ENCODE measurements around the gene ABCB4.
"Not testable (repeated sequence)": the region's sequence is repeated elsewhere in the genome, so short reads cannot be mapped to it uniquely, and the experiment has no call there.

The ABCB4 gene

DNA sequence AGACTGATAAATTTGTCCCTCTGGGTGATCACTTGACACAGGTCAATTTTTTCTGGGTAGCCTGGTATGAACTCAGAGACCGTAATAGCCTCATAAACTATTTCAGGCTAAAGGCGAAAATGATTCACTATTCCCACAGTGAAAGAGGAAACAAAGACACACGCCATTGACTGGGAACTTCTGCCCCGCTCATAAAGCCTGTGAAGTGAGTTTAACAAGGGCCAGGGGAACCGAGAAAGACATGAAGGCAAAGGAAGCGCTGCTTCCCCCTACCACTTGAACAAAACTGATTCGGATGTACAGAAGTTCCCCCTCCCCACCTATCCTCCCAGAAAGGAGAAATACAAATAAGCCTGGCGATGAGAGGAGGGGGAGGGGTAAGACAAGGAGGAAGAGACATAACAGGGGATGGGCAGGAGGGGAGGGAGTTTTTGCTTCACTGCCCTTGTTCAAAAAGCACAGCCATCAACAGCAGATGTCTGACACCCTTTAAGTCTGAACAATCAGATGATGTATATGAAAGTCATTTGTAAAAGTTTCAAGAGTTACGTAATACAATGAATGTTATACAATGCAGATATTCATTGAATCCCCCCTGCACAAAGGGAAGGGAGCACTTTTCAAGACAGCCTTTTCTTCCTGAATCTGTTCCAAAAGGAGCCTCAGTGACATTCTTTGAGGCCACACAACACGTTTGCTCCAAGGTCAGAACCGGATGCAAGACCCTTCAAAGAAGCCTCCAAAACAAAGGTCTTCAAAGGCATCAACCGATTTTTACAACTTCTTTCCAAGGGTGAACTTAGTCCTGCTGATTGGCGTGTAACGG lies 734 bp downstream of the ABCB4 start:
- DNase-seq = no peak

DNA sequence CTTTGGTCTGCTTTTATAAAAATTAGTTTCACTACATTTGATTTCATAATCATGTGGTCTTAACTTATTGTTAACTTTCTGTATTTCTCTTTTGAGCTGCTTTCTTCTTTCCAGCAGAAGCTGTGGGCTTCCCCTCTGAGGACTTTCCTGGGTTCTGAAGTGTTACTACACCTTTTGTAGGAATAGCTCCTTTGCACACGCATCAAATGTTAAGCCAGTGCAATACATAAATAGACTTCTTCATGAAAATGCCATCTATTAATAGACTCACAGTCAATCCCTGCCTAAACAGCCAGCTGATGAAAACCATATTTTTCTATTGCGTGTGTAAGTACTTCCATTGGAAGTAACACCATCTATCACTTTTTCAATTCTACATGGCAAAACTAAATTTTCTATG lies 1.5 kb downstream of the ABCB4 start:
- DNase-seq = no peak

- no peak for DNase-seq
Measured at GRCh38 chr7:87473192-87473591, 2.3 kb downstream of the ABCB4 start.

DNA sequence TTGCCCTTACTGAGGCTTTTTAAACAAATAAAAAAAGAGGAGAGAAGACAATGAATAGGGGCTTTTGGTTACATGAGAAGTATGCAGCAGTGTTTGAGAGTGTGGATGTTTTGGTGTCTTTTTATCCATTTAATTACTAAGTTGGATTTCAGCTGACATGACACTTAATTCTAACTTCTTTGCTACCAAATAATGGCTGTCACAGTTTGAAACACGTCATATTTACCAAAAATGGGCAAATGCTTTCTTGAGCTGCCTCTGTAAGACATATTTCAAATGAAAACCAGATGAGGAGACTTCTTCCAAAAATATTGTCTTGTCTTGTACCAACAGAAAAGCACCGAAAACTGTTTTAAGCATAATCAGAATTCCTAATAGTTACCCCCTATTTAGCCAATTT lies 4.0 kb downstream of the ABCB4 start:
- no peak for DNase-seq

GRCh38 chr7:87469204-87469603 lies 6.3 kb downstream of the ABCB4 start:
- not testable (repeated sequence) for DNase-seq

GRCh38 chr7:87465534-87465880 lies 10.0 kb downstream of the ABCB4 start:
- DNase-seq = not testable (repeated sequence)

DNA sequence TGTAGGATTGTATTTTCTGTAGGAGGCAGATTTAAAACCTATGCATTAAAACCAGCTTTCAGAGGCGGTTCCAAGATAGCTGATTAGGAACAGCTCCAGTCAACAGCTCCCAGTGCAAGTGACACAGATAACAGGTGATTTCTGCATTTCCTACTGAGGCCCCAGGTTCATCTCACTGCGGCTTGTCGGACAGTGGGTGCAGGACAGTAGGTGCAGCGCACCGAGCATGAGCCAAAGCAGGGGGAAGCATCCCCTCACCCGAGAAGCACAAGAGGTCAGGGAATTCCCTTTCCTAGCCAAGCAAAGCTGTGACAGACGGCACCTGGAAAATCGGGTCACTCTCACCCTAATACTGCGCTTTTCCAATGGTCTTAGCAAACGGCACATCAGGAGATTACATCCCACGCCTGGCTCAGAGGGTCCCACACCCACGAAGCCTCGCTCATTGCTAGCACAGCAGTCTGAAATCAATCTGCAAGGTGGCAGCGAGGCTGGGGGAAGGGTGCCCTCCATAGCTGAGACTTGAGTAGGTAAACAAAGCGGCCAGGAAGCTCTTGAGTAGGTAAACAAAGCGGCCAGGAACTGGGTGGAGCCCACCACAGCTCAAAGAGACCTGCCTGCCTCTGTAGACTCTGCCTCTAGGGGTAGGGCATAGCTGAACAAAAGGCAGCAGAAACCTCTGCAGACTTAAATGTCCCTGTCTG lies 10.5 kb downstream of the ABCB4 start:
- peak; percentile 31 for DNase-seq

GRCh38 chr7:87463982-87464381 lies 11.5 kb downstream of the ABCB4 start:
- no peak for DNase-seq

GRCh38 chr7:87460444-87460843 lies 15.0 kb downstream of the ABCB4 start:
- DNase-seq = not testable (repeated sequence)

DNA sequence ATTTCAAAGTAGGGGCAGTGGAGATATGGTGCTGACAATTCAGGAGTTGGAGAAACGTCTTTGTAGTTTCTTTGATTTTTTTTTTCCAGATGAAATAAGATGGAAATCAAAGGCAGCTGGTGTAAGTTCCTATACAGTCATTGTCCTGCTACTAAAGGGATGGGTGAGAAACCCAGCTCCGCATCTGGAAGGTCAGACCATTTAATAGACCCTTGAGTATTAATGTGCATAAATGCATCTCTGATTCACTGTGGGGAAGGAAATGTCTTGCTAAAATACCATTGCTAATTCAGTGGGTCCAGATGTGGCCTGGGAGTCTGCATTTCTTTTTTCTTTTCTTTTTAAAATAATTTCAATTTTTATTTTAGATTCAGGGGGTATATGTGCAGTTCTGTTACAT lies 15.5 kb downstream of the ABCB4 start:
- DNase-seq = no peak

DNA sequence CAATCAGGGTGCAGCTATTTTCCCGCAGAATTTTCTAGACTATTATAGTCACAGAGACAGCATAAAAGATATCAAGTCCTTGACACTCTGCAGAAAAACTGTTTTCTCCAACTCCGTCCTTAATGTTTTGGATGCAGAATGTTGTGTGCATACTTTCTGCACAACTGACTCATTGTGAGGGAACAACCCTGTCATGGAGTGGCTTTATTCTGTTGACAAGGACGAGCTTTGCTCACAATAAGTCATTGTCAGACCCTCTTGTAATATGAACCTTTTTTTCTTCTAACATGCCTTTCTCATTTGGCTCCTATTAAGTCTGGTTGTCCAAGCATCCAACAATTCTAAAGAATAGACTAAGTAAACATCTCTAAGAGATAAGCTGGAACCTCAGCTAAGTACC lies 17.3 kb downstream of the ABCB4 start:
- DNase-seq = no peak

DNA sequence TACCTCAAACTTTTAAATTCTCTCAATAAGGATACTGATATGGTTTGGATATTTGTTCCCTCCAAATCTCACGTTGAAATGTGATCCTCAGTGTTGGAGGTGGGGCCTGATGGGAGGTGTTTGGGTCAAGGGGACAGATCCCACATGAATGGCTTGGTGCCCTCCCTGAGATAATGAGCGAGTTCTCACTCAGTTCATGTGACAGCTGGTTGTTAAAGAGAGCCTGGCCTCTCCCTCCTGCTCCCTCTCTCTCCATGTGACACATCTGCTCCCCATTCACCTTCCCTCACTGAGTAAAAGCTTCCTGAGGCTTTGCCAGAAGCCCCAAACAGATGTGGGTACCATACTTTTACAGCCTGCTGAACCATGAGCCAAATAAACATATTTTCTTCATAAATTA lies 19.2 kb downstream of the ABCB4 start:
- DNase-seq = no peak

GRCh38 chr7:87452279-87452678 lies 23.2 kb downstream of the ABCB4 start:
- DNase-seq = no peak

DNA sequence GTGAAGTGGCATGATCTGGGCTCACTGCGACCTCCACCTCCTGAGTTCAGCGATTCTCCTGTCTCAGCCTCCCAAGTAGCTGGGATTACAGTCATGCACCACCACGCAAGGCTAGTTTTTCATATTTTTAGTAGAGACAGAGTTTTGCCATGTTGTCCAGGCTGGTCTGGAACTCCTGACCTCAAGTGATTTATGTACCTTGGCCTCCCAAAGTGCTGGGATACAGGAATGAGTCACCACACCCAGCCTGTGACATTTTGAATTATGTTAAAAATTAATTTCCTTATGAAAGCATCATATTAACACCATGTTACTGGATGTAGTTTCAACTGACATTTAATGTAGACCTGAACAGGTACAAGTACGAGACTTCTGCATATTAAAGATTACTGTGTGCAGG lies 24.3 kb downstream of the ABCB4 start:
- DNase-seq = no peak

DNA sequence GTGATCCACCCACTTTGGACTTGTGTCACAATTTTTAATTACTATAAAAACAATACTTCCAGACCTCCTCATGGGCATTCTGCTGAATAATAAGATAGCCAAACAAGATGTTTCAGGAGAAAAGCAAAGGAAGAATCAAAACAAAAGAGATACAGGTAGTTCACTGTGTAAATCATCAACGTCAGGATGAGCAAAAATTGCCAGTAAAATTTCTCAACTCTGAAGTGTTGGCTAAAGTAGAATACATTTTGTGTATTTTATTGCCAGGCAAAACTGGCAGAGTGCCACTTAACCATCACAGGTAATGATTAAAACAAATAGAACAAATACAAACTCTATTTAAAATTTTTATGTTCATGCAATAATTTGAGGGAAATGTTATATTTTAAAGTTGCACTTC lies 24.8 kb downstream of the ABCB4 start:
- no peak for DNase-seq

- no peak for DNase-seq
Measured at GRCh38 chr7:87448388-87448787, 27.1 kb downstream of the ABCB4 start.

GRCh38 chr7:87447116-87447635 lies 28.3 kb downstream of the ABCB4 start:
- no peak for DNase-seq

DNA sequence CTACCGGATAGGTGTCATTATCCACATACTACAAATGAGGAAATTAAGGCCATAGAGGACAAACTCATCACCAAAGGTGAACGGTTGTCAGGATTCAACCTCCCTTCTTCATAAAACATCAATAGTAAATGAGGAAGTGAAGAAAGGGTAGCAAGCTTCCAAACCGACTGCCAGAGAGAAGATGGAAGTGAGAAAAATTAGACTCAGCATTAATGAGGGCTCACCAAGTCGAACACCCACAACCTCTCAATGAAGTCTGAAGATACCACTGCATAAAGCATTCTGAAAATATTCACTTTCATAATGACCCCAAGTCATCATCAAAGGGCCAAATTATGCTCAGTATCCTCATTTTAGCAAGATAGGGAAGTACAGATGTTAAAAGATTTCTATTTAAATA lies 29.6 kb downstream of the ABCB4 start:
- DNase-seq = no peak

DNA sequence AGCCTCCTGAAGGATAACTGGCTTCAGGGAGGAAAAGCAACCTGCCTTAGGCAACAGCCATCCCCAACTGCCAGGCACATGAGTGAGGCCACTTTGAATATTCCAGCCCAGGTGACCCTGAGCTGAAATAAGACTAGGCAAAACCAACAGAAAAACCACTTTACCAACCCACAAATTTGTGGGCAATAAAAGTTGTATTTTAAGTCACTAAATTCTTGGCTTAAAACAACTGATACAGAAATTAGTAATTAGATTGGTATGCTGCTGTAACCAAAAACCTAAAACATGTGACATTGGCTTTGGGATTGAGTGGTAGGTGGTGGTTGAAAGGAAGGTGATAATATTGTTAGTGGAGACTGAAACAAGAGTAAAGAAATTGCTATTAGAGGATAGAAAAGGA lies 39.9 kb downstream of the ABCB4 start:
- DNase-seq = no peak

- no peak for DNase-seq
Measured at GRCh38 chr7:87432536-87432935, 42.9 kb downstream of the ABCB4 start.

GRCh38 chr7:87427288-87427687 lies 48.2 kb downstream of the ABCB4 start:
- no peak for DNase-seq

DNA sequence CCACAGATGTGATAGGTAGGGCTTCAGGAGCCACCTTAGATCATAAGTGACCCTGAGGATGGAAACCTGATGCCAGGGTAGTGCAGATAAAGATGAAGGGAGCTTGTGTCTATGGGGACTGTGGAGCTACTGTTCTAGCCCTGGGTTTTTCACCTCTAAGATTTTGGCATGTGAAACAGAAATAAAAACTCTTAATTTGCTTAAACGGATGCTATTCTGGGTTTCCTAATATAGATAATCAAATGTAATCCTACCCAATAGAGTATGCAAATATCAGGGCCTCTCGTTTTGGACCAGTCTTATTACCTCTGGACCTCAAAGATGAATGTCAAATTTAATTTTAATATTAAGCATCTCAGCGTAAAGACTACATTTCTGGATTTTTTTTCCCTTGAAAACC lies 49.3 kb downstream of the ABCB4 start:
- no peak for DNase-seq

DNA sequence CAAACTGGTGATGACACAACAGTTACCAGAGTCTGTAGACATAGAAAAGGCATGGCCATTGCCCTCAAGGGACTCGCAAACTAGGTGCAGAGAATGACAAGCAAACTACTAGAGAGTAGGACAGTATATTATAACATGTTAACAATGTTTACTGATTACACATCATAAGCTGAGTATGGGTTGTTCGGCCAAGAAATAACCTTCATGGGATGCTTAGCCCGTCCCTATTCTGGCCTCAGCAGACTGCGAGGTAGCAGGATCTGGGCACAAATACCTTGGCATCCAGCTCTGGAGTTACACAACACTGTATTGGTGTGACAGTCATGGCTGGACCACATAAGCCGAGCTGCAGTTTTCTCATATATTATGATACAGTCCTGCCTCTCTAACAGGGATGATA lies 51.4 kb downstream of the ABCB4 start:
- no peak for DNase-seq

DNA sequence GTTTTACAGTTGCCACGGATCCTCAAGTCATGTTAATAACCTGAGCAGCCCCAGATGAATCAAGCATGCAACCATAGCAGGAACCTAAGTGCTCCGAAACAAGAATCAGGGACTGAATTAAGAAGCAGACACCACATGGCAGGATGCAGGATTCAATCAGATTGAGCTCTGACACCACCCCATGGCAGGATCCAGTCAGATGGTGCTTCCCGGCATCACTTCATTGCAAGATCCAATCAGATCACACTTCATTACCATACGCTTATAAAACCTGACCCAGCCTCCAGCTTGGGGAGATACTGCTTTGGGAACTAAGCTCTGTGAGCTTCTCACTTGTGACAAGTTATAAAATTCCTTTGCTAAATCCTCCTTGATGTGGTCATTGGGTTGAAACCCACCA lies 55.3 kb downstream of the ABCB4 start:
- DNase-seq = no peak

Measured in SHP77 treated with DMSO at 0.1 percent for 48 hours (cell line).